Small intestine (tissue), 7 donors: ENCODE data around the gene C19orf73. TPM values are rescaled to one million over a fixed set of nuclear protein-coding genes. Genes with fewer than 3 reads are reported as not detected.

Experiments
- DNase-seq, 2 donors: peaks; one replicate each; pipeline versions ENCODE4 v3.0.0 to v3.0.0-alpha.2; 2013
- FAIRE-seq: peaks from 2 replicates; lab custom pipeline; 2012; peaks lifted over from hg19 to GRCh38; lab: Jason Lieb, UNC
- H3K27ac ChIP-seq, 3 donors: one replicate each; pipeline ENCODE4 v1.5.1; 2013; ENCODE audit warnings: low read length in 2 of 3, mild to moderate bottlenecking in 2 of 3, control low read depth in 1 of 3, inconsistent platforms in 1 of 3, low read depth in 1 of 3, moderate library complexity in 1 of 3
- H3K27me3 ChIP-seq, 3 donors: one replicate each; pipeline ENCODE4 v1.6.1; 2013; ENCODE audit warnings: low read length in 3 of 3, inconsistent platforms in 1 of 3; ENCODE audit not compliant: control insufficient read depth in 3 of 3, insufficient read depth in 3 of 3
- H3K36me3 ChIP-seq, 3 donors: one replicate each; pipeline ENCODE4 v1.6.1; 2013; ENCODE audit warnings: low read length in 3 of 3, inconsistent platforms in 1 of 3, low read depth in 1 of 3, mild to moderate bottlenecking in 1 of 3, moderate library complexity in 1 of 3; ENCODE audit not compliant: control insufficient read depth in 3 of 3, insufficient read depth in 2 of 3
- H3K4me1 ChIP-seq, 3 donors: one replicate each; pipeline ENCODE4 v1.6.1; 2013; ENCODE audit warnings: low read length in 2 of 3, inconsistent platforms in 1 of 3, low read depth in 1 of 3, mild to moderate bottlenecking in 1 of 3, moderate library complexity in 1 of 3; ENCODE audit not compliant: control insufficient read depth in 3 of 3, insufficient read depth in 2 of 3
- H3K4me3 ChIP-seq, 3 donors: one replicate each; pipeline ENCODE4 v1.5.1; 2013; ENCODE audit warnings: low read length in 3 of 3, control low read depth in 1 of 3, inconsistent platforms in 1 of 3, low read depth in 1 of 3, mild to moderate bottlenecking in 1 of 3, moderate library complexity in 1 of 3
- H3K9me3 ChIP-seq, 2 donors: one replicate each; pipeline ENCODE4 v1.6.1; 2013; ENCODE audit warnings: low read depth in 1 of 2, low read length in 1 of 2; ENCODE audit not compliant: control insufficient read depth in 2 of 2, insufficient read depth in 1 of 2
- WGBS, 3 donors: extraction: QIAGEN DNeasy Blood & Tissue Kit; methylation state at CpG; one replicate each; pipeline ENCODE4 v1.1.7; 2013; 5-methylcytosine and 5-hydroxymethylcytosine counted together
- polyA plus RNA-seq, 4 donors: library from polyadenylated mRNA; stranded (reverse) in 3 of 4; unstranded in 1 of 4; fragments of 200-250 nt in 3 of 4; fragments of 120-200 nt in 1 of 4; gene quantifications; one replicate each; pipeline versions ENCODE4 v1.2.1 to v1.2.3, GENCODE V29; 2013
- donor health status: healthy with polysubstance abuse.
- donor health status: control.
- donor health status: control.
- donor health status: Bipolar disorder and iron deficiency.
- donor health status: healthy.

The C19orf73 gene
- polyA plus RNA-seq, 4 donors: 1.4 to 7.6 (median 4.4) TPM

DNA sequence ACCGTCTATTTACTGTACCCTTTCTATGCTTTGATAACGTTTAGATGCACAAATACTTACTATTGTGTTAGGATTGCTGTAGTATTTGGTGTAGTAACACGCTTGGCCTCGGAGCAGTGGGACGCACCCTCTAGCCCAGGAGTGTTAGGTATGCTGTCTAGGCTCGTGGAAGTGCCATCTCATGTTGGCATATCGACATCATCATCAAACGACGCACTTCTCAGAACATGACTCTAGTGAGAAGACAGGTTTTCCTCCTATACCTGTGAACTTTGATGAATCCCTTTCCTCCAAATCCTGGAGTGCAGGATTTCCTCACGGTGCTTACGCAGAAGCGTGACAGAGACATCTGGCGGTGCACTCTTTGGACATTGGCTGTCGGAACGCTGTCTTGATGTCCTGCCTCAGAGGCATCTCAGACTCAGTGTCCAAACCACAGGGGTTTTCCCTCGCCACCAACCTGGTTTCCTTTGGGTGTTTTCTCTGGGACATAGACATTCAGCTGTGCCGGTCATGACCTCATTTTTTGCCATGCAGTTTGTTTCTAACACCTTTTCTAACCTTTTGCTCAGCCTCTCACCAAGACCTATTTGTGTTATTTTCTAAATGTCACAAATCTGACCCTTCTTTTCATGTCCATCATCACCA is 27.4 kb downstream of the C19orf73 start:
- Histone ChIP-seq H3K27me3 (no peaks in the 10 kb centered on the region), H3K27ac (no peak overlapping the region), H3K9me3 (no peaks in the 10 kb centered on the region), H3K36me3 (peaks cover 15 to 84% (median 16%) of the 10 kb centered on the region in 3 donors), H3K4me3 (no peak overlapping the region), H3K4me1 (peaks cover 0 to 8% (median 0%) of the 10 kb centered on the region in 3 donors)
- 84 to 91% (median 86%) methylated on average over 17 of the region's 17 CpGs for WGBS, 3 donors
- DNase-seq (no peak), FAIRE-seq (no peak)

DNA sequence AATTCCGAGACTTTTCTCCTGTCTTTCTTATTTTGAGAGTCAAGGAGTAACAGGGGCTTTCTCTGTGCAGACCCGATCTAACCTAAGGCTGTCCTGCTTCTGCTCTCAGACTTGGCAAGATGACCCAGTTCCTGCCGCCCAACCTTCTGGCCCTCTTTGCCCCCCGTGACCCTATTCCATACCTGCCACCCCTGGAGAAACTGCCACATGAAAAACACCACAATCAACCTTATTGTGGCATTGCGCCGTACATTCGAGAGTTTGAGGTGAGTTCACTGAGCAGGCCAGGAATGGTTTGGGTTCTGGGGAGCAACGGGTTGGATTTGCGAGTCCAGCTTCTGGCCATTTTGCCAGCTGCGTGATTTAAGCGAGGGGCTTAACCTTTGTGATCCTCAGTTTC is 32.6 kb downstream of the C19orf73 start:
- peaks cover 0 to 11% (median 0%) of the 10 kb centered on the region in 3 donors for H3K4me1 ChIP-seq
- 6 to 42% (median 17%) methylated on average over 11 of the region's 11 CpGs for WGBS, 3 donors
- peak overlapping the region; percentile 70 to 89 (median 82) for H3K4me3 ChIP-seq
- FAIRE-seq (no peak), DNase-seq (no peak)
- peaks cover 8 to 39% (median 10%) of the 10 kb centered on the region in 3 donors for H3K36me3 ChIP-seq
- no peak overlapping the region for H3K27ac ChIP-seq
- peaks cover 0 to 3% (median 0%) of the 10 kb centered on the region in 3 donors for H3K27me3 ChIP-seq
- H3K9me3 ChIP-seq: no peaks in the 10 kb centered on the region

DNA sequence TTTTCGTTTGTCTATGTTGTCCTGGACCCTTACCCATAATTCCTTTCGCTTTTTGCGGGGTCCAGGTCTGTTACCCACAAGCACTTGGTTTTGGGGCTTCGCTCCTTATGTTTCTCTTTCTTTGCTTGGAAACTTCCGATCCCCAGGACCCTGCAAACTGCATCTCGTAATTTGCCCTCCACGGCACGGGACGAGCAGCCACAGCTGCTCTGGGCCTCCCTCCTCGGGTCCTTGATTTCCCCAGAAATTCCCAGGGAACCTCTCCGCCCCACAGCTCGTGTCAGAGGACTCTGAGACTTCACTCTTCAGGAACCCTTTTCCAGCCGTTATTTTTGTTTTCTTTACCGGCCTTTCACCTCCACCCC is 33.1 kb downstream of the C19orf73 start:
- 0 to 1% (median 0%) methylated on average over 14 of the region's 14 CpGs for WGBS, 3 donors
- Histone ChIP-seq H3K4me3 (peak overlapping the region; percentile 70 to 89 (median 82)), H3K27me3 (peaks cover 0 to 5% (median 0%) of the 10 kb centered on the region in 3 donors), H3K4me1 (peaks cover 0 to 11% (median 0%) of the 10 kb centered on the region in 3 donors), H3K36me3 (peaks cover 7 to 34% (median 8%) of the 10 kb centered on the region in 3 donors), H3K9me3 (no peaks in the 10 kb centered on the region), H3K27ac (peak overlapping the region in 2 of 3 donors; percentile 73 to 88)
- no peak for DNase-seq
- no peak for FAIRE-seq

DNA sequence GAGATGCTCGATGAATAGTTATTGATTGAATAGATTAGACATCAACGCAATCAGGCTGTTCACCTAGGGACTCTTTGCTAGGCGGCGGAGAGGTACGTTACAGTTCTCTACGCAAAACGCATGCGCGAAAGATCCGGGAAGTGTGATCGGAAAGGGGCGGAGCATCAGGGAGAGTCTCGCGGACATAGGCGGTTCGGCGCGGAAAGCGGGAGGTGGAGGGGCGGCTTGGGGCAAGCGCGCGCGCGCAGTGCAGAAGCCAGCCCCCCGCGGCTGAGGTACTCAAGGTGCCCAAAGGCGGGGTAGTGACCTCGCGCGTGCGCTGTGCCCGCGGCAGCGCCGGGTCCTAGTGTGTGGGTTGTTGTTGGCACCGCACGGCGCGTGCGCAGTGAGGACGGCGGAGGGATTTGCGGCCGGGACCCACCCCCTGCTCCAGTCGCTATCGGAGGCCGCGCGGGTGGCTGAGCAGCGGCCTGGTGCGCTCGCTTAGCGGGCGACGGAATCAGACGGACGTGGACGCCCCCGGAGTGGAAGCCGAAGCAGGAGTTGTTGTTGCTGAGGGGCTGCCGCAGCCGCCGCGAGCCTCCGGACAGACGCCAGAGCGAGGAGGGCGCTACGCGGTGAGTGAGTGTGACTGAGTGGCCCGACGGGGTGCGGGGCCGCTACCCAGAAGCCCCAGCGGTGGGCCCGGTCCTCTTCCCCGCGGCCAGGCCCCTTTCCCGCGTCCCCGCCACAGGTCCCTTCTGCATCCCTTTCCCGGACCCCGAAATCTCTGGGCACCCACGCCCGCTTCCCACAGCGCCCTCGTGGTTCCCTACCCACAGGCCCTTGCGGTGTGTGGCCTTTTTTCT is 33.7 kb downstream of the C19orf73 start, which contains the start of gene SNRNP70:
Gene SNRNP70 (plus strand): TSS at position 432 of the 848 bp plus-strand sequence. CDS start 964 bp downstream, outside the sequence.
- WGBS, 3 donors: 0 to 1% (median 0%) methylated on average over 78 to 89 of the region's 89 CpGs
- peaks cover 0 to 11% (median 0%) of the 10 kb centered on the region in 3 donors for H3K4me1 ChIP-seq
- H3K4me3 ChIP-seq: peak within 1 kb of the TSS; percentile 70 to 89 (median 82)
- FAIRE-seq: no peak
- H3K27me3 ChIP-seq: peaks cover 0 to 5% (median 0%) of the 10 kb centered on the region in 3 donors
- H3K27ac ChIP-seq: peak within 1 kb of the TSS; percentile 69 to 88 (median 73)
- peaks cover 2 to 28% (median 2%) of the 10 kb centered on the region in 3 donors for H3K36me3 ChIP-seq
- peak; percentile 99 to 100 for DNase-seq
- H3K9me3 ChIP-seq: no peaks in the 10 kb centered on the region

DNA sequence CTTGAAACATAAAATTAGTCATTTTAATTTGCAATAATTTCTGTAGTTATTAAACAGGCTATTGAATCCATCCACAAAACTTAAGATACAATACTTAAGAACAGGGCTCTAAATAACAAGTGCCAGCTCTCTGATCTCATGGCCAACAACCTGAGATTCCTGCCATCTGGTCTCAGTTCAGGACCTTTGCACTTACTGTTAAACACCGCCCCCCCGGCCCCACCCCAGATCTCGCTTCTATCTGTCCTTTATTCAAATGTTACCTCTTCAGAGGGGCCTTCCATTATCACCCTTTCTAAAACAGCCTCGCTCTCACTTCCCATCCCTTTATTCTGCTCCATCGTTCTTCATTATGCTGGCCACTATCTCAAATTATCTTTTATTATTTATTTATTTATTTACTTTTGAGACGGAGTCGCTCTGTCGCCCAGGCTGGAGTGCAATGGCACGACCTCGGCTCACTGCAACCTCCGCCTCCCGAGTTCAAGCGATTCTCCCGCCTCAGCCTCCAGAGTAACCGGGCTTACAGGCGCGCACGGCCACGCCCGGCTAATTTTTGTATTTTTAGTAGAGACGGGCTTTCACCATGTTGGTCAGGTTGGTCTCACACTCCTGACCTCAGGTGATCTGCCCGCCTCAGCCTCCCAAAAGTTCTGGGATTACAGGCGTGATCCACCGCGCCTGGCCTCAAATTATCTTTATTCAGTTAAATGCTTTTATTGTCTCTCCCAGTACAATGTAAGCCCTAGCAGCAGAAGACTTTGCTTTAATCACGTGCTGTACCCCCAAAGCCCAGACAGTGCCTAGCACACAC is 34.5 kb downstream of the C19orf73 start:
- Histone ChIP-seq H3K27ac (peak overlapping the region; percentile 67 to 88 (median 73)), H3K4me1 (peaks cover 0 to 11% (median 0%) of the 10 kb centered on the region in 3 donors), H3K9me3 (no peaks in the 10 kb centered on the region), H3K4me3 (peak overlapping the region in 2 of 3 donors; percentile 70 to 82), H3K27me3 (peaks cover 0 to 5% (median 0%) of the 10 kb centered on the region in 3 donors), H3K36me3 (peaks cover 0 to 22% (median 2%) of the 10 kb centered on the region in 3 donors)
- DNase-seq (peak in 1 of 2 donors; percentile 70), FAIRE-seq (no peak)
- 17 to 53% (median 33%) methylated on average over 26 of the region's 26 CpGs for WGBS, 3 donors

DNA sequence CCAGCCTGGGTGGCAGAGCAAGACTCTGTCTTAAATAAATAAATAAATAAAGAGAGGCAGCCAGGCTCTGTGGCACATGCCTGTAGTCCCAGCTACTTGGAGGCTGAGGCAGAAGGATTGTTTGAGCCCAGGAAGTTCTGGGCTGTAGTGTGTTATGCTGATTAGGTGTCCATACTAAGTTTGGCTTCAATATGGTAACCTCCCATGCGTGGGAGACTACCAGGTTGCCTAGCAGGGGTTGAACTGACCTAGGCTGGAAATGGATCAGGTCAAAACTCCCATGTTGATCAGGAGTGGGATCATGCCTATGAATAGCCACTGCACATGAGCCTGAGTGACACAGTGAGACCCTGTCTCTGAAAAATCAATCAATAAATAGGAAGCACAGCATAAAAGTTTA is 37.7 kb downstream of the C19orf73 start:
- peaks cover 0 to under 1% (median 0%) of the 10 kb centered on the region in 3 donors for H3K4me1 ChIP-seq
- H3K4me3 ChIP-seq: no peak overlapping the region
- peaks cover 0 to 1% (median 0%) of the 10 kb centered on the region in 3 donors for H3K36me3 ChIP-seq
- no peak overlapping the region for H3K27ac ChIP-seq
- WGBS, 3 donors: 80 to 100% (median 94%) methylated on average over 1 of the region's 1 CpG
- DNase-seq: no peak
- peaks cover 0 to 5% (median 0%) of the 10 kb centered on the region in 3 donors for H3K27me3 ChIP-seq
- FAIRE-seq: no peak
- H3K9me3 ChIP-seq: no peaks in the 10 kb centered on the region

DNA sequence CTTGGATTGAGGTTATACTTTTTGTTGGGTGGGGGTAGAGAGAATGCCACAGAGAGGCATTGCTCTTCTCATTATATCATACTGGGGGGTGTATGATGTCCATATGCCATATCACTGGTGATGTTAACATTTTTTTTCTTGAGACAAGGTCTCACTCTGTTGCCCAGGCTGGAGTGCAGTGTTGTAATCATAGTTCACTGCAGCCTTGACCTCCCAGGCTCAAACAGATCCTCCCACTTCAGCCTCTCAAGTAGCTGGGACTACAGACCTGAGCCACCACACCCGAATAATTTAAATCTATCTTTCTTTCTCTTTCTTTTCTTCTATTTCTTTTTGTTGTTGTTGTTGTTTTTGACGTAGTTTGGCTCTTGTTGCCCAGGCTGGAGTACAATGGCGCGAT is 38.6 kb downstream of the C19orf73 start:
- Histone ChIP-seq H3K27ac (no peak overlapping the region), H3K36me3 (no peaks in the 10 kb centered on the region), H3K27me3 (peaks cover 0 to 5% (median 0%) of the 10 kb centered on the region in 3 donors), H3K4me3 (no peak overlapping the region), H3K9me3 (no peaks in the 10 kb centered on the region), H3K4me1 (no peaks in the 10 kb centered on the region)
- WGBS, 3 donors: 78 to 92% (median 88%) methylated on average over 4 of the region's 4 CpGs
- FAIRE-seq (no peak), DNase-seq (no peak)
